GM12878 (cell line): ENCODE measurements around the gene ZNF595. TPM values are rescaled to one million over a fixed set of nuclear protein-coding genes. Genes with fewer than 3 reads are reported as not detected.
"Not testable (repeated sequence)": the region's sequence is repeated elsewhere in the genome, so short reads cannot be mapped to it uniquely, and the experiment has no call there.

ENCODE experiments used
- ATAC-seq: fragments of 200-7000 bp; cut with Tn5 transposase; 3 replicates; pipeline ENCODE4 v1.9.1; 2020; ENCODE audit warnings: mild to moderate bottlenecking, moderate library complexity
- Bru-seq: library from RNA; stranded (reverse); fragments of 400-500 nt; gene quantifications from one replicate; lab custom pipeline; 2021; lab: Mats Ljungman, UMichigan
- BruChase-seq, 2 experiments: library from RNA; stranded (reverse); fragments of 400-500 nt; gene quantifications; one replicate each; lab custom pipeline; 2021; lab: Mats Ljungman, UMichigan
- BruUV-seq: library from RNA; stranded (reverse); fragments of 400-500 nt; replicated peaks from 2 replicates; lab custom pipeline; 2021; lab: Mats Ljungman, UMichigan
- CTCF ChIA-PET: fragments of 300-600 bp; sonication (Branson Sonifier 250); formaldehyde crosslinking; extraction: SDS; loops from one replicate; lab custom pipeline; 2021; ENCODE audit warnings: inconsistent platforms; lab: Yijun Ruan, JAX
- POLR2A ChIA-PET: fragments of 350-600 bp; formaldehyde crosslinking; extraction: SDS; loops from one replicate; lab custom pipeline; 2021; ENCODE audit warnings: inconsistent platforms; lab: Charles Lee
- RAD21 ChIA-PET: fragments of 300-600 bp; sonication (Branson Sonifier 250); formaldehyde crosslinking; loops from one replicate; lab custom pipeline; 2023; ENCODE audit warnings: antibody characterized with exemption; ENCODE audit not compliant: unreplicated experiment; lab: Charles Lee
- SMC1A ChIA-PET: fragments of 300-600 bp; sonication (Branson Sonifier 250); formaldehyde crosslinking; loops from one replicate; lab custom pipeline; 2023; ENCODE audit not compliant: unreplicated experiment, uncharacterized antibody; lab: Charles Lee
- DNase-seq: peaks from one replicate; pipeline ENCODE4 v3.0.0-alpha.2; 2011; ENCODE audit warnings: low read depth, low spot score
- FAIRE-seq: peaks from 3 replicates; lab custom pipeline; 2011; peaks lifted over from hg19 to GRCh38; lab: Jason Lieb, UNC
- H2AFZ ChIP-seq: 2 replicates; pipeline ENCODE4 v1.6.0; 2011; ENCODE audit warnings: low read depth, low read length, control low read depth; ENCODE audit not compliant: control insufficient read depth
- H3K27ac ChIP-seq: 2 replicates; pipeline ENCODE4 v1.5.1; 2011; ENCODE audit warnings: control low read depth; ENCODE audit not compliant: control insufficient read depth, insufficient read depth
- H3K27me3 ChIP-seq, 2 experiments: replicated peaks in 1 of 2; 2 replicates each; pipeline versions ENCODE4 v1.6.0 to v1.6.1; 2011; ENCODE audit warnings: low read length in 1 of 2; ENCODE audit not compliant: control insufficient read depth in 2 of 2, insufficient read depth in 2 of 2
- H3K36me3 ChIP-seq, 2 experiments: 2 replicates each; pipeline ENCODE4 v1.5.1; 2011; ENCODE audit warnings: low read length in 1 of 2; ENCODE audit not compliant: control insufficient read depth in 2 of 2, insufficient read depth in 2 of 2
- H3K4me1 ChIP-seq: 2 replicates; pipeline ENCODE4 v1.6.1; 2011; ENCODE audit warnings: mild to moderate bottlenecking, low read length, moderate library complexity, mixed read lengths; ENCODE audit not compliant: control insufficient read depth, insufficient read depth
- H3K4me2 ChIP-seq: 2 replicates; pipeline ENCODE4 v1.6.0; 2011; ENCODE audit warnings: control low read depth; ENCODE audit not compliant: control insufficient read depth, insufficient read depth
- H3K4me3 ChIP-seq: fragments of 200-600 bp; sonication (generic); 2 replicates; pipeline ENCODE4 v1.5.1; 2016
- H3K79me2 ChIP-seq: 2 replicates; pipeline ENCODE4 v1.6.0; 2011; ENCODE audit warnings: low read length; ENCODE audit not compliant: control insufficient read depth, insufficient read depth
- H3K9ac ChIP-seq: 2 replicates; pipeline ENCODE4 v1.8.0; 2011; ENCODE audit warnings: low read length, control low read depth, mixed read lengths; ENCODE audit not compliant: control insufficient read depth, insufficient read depth
- H3K9me3 ChIP-seq: replicated peaks from 3 replicates; pipeline ENCODE4 v1.5.1; 2011; ENCODE audit warnings: mild to moderate bottlenecking, low read length; ENCODE audit not compliant: control insufficient read depth, insufficient read depth
- H4K20me1 ChIP-seq: 2 replicates; pipeline ENCODE4 v1.6.0; 2011; ENCODE audit not compliant: control insufficient read depth, insufficient read depth
- WGBS: methylation state at CpG from one replicate; pipeline ENCODE4 v1.1.6; 2016; ENCODE audit warnings: low lambda C conversion rate; ENCODE audit not compliant: insufficient replicate concordance, insufficient coverage; ENCODE audit errors: missing lambda C conversion rate; 5-methylcytosine and 5-hydroxymethylcytosine counted together
- in situ Hi-C: fragments of 300-500 bp; cut with MboI; formaldehyde crosslinking; loops from 9 replicates; pipeline ENCODE4 v1.14.3; 2018; ENCODE audit warnings: mixed read lengths
- intact Hi-C: fragments of 100-400 bp; cut with micrococcal nuclease; formaldehyde crosslinking; loops from one replicate; pipeline ENCODE4 v1.14.2; 2022; ENCODE audit not compliant: unreplicated experiment
- long read RNA-seq, 2 experiments: library from polyadenylated mRNA; unstranded; transcript quantifications; one replicate each; pipeline ENCODE4 v2.0.0, GENCODE V29; 2019 to 2020
- polyA minus RNA-seq, 3 experiments: library from RNA; depleted of rRNA, polyadenylated mRNA; stranded (reverse); fragments of >200 nt; gene quantifications; 2 replicates each; pipeline ENCODE4 v1.2.3, GENCODE V29; 2011
- polyA plus RNA-seq, 11 experiments: library from polyadenylated mRNA; depleted of rRNA in 4 of 11; unstranded in 6 of 11; stranded (reverse) in 5 of 11; fragments of >200 nt; fragmentation: Nextera tagmentation in 4 of 11; fragmentation: Illumina TruSeq in 1 of 11; extraction: Ambion mirVana in 4 of 11; extraction: Trizol in 1 of 11; gene quantifications; 1 replicate in 1 of 11; 2 replicates in 10 of 11; pipeline versions ENCODE4 v1.2.1 to v1.2.3, GENCODE V29; 2011 to 2016; ENCODE audit warnings: inconsistent platforms in 2 of 11, missing spikeins in 2 of 11, low read depth in 1 of 11
- total RNA-seq, 4 experiments: library from RNA; depleted of rRNA in 3 of 4; stranded (reverse); fragments of >200 nt in 3 of 4; fragmentation: Illumina TruSeq in 1 of 4; extraction: Trizol in 1 of 4; gene quantifications; 2 replicates each; pipeline versions ENCODE4 v1.2.1 to v1.2.3, GENCODE V29; 2013 to 2021

Gene ZNF595
- total RNA-seq (2013; cell fraction: nucleolus; rRNA removed), result not detected in 2 replicates
- not detected in 2 replicates for total RNA-seq (2014; rRNA removed)
- 0.18 TPM in 1 of 2 replicates, not detected in the other for total RNA-seq (2014; rRNA removed; fragmentation: Illumina TruSeq; extraction: Trizol)
- 0.11 and 0.21 TPM in 2 replicates for total RNA-seq (2021)
- polyA plus RNA-seq (2011; ENCODE audit: low read depth), result not detected
- not detected in 2 replicates for polyA plus RNA-seq (2011; rRNA removed)
- polyA plus RNA-seq (2011; cell fraction: cytosol; rRNA removed), result not detected in 2 replicates
- polyA plus RNA-seq (2011; cell fraction: nucleus; rRNA removed), result not detected in 2 replicates
- 0.18 and 0.22 TPM in 2 replicates for polyA plus RNA-seq (2012)
- polyA plus RNA-seq (2014; fragmentation: Illumina TruSeq; extraction: Trizol), result not detected in 2 replicates
- under 1 TPM in 1 of 2 experiments, not detected in 1; 0.14 TPM for polyA plus RNA-seq (2014; fragmentation: Nextera tagmentation; extraction: Ambion mirVana)
- 0.47 TPM in 1 of 2 replicates, not detected in the other for polyA plus RNA-seq (2014; rRNA removed)
- polyA plus RNA-seq (2016; fragmentation: Nextera tagmentation; extraction: Ambion mirVana), result not detected
- not detected in 2 replicates for polyA minus RNA-seq (2011; rRNA and poly(A)+ RNA removed)
- not detected in 2 replicates for polyA minus RNA-seq (2011; cell fraction: cytosol; rRNA and poly(A)+ RNA removed)
- polyA minus RNA-seq (2011; cell fraction: nucleus; rRNA and poly(A)+ RNA removed), result not detected in 2 replicates
- Bru-seq, nascent RNA, result percentile 19 among the genes with signal in this experiment
- BruChase-seq, experiment 1, labeled RNA remaining after a 6-hour chase, result percentile 12 among the genes with signal in this experiment
- percentile 20 among the genes with signal in this experiment for BruChase-seq, experiment 2, labeled RNA remaining after a 2-hour chase
- long read RNA-seq, experiment 1, result 0 reads
- long read RNA-seq, experiment 2, result 0 reads

- H3K79me2 ChIP-seq, BruUV-seq, H4K20me1 ChIP-seq, ATAC-seq, RAD21 ChIA-PET, CTCF ChIA-PET, H3K4me2 ChIP-seq, H3K4me3 ChIP-seq, H3K9me3 ChIP-seq, intact Hi-C loops, H3K4me1 ChIP-seq, DNase-seq, H3K27ac ChIP-seq, H3K9ac ChIP-seq, SMC1A ChIA-PET, H3K36me3 ChIP-seq, H3K27me3 ChIP-seq, H2AFZ ChIP-seq, POLR2A ChIA-PET, FAIRE-seq, in situ Hi-C loops: not testable (repeated sequence)
- WGBS, result 69% methylated on average over 13 of the region's 29 CpGs
These were observed at the start of gene ZNF595 for GRCh38 chr4:52804-53479. Gene ZNF595 (plus strand): TSS chr4:53321. CDS start chr4:53489, 168 bp downstream.

GRCh38 chr4:9937-10870, 42.9 kb upstream of the ZNF595 start:
- H4K20me1 ChIP-seq, H2AFZ ChIP-seq, H3K4me3 ChIP-seq, H3K27me3 ChIP-seq, intact Hi-C loops, H3K9ac ChIP-seq, SMC1A ChIA-PET, CTCF ChIA-PET, H3K27ac ChIP-seq, H3K4me1 ChIP-seq, H3K4me2 ChIP-seq, in situ Hi-C loops, H3K9me3 ChIP-seq, POLR2A ChIA-PET, ATAC-seq, RAD21 ChIA-PET, BruUV-seq, H3K36me3 ChIP-seq, H3K79me2 ChIP-seq: not testable (repeated sequence)
- WGBS, result 93% methylated on average over 19 of the region's 90 CpGs
- DNase-seq, result peak; percentile 11
- FAIRE-seq, result peak; percentile 70

- no CpG with 5 or more reads among the region's 123 CpGs for WGBS
- not testable (repeated sequence) for ATAC-seq, H3K9ac ChIP-seq
These were observed 41.9 kb upstream of the ZNF595 start for GRCh38 chr4:11095-11815.

More at GRCh38 chr4:11095-11815, 41.9 kb upstream of the ZNF595 start:
- CTCF ChIA-PET, H3K79me2 ChIP-seq, SMC1A ChIA-PET, H3K4me2 ChIP-seq, H3K4me3 ChIP-seq, POLR2A ChIA-PET, H4K20me1 ChIP-seq, H3K27me3 ChIP-seq, RAD21 ChIA-PET, BruUV-seq, intact Hi-C loops, H3K36me3 ChIP-seq, FAIRE-seq, H3K4me1 ChIP-seq, in situ Hi-C loops, H2AFZ ChIP-seq, DNase-seq, H3K27ac ChIP-seq, H3K9me3 ChIP-seq: not testable (repeated sequence)
